D721Med (cell line): ENCODE results near the gene HLA-E.
A peak's percentile ranks its signal among the peaks of the same experiment; 100 is the strongest.

Experiments used
- DNase-seq: peaks from one replicate; pipeline ENCODE4 v3.0.0; 2011; ENCODE audit warnings: low spot score; ENCODE audit not compliant: insufficient read length
- FAIRE-seq: peaks from 2 replicates; lab custom pipeline; 2011; peaks lifted over from hg19 to GRCh38; lab: Jason Lieb, UNC
- TF ChIP-seq, protein P1 (sequence below): IDR thresholded peaks from 2 replicates; pipeline ENCODE4 v1.5.1; 2012; ENCODE audit warnings: mild to moderate bottlenecking, control low read depth; ENCODE audit not compliant: insufficient read depth; ENCODE audit errors: missing control alignments

The HLA-E gene

DNA sequence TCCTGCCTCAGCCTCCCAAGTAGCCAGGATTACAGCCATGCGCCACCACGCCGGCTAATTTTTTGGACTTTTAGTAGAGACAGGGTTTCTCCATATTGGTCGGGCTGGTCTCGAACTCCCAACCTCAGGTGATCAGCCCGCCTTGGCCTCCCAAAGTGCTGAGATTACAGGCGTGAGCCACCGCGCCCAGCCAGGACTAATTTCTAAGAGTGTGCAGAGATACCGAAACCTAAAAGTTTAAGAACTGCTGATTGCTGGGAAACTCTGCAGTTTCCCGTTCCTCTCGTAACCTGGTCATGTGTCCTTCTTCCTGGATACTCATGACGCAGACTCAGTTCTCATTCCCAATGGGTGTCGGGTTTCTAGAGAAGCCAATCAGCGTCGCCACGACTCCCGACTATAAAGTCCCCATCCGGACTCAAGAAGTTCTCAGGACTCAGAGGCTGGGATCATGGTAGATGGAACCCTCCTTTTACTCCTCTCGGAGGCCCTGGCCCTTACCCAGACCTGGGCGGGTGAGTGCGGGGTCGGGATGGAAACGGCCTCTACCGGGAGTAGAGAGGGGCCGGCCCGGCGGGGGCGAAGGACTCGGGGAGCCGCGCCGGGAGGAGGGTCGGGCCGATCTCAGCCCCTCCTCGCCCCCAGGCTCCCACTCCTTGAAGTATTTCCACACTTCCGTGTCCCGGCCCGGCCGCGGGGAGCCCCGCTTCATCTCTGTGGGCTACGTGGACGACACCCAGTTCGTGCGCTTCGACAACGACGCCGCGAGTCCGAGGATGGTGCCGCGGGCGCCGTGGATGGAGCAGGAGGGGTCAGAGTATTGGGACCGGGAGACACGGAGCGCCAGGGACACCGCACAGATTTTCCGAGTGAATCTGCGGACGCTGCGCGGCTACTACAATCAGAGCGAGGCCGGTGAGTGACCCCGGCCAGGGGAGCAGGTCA, at the start of gene HLA-E:
Gene HLA-E, plus strand, starts transcription at position 429 of the 945 bp plus-strand sequence. Its CDS starts 23 bp downstream, at position 452.
- DNase-seq (peak; percentile 78), FAIRE-seq (peak; percentile 58)
- TF ChIP-seq, protein P1, sequence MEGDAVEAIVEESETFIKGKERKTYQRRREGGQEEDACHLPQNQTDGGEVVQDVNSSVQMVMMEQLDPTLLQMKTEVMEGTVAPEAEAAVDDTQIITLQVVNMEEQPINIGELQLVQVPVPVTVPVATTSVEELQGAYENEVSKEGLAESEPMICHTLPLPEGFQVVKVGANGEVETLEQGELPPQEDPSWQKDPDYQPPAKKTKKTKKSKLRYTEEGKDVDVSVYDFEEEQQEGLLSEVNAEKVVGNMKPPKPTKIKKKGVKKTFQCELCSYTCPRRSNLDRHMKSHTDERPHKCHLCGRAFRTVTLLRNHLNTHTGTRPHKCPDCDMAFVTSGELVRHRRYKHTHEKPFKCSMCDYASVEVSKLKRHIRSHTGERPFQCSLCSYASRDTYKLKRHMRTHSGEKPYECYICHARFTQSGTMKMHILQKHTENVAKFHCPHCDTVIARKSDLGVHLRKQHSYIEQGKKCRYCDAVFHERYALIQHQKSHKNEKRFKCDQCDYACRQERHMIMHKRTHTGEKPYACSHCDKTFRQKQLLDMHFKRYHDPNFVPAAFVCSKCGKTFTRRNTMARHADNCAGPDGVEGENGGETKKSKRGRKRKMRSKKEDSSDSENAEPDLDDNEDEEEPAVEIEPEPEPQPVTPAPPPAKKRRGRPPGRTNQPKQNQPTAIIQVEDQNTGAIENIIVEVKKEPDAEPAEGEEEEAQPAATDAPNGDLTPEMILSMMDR, result no peak

DNA sequence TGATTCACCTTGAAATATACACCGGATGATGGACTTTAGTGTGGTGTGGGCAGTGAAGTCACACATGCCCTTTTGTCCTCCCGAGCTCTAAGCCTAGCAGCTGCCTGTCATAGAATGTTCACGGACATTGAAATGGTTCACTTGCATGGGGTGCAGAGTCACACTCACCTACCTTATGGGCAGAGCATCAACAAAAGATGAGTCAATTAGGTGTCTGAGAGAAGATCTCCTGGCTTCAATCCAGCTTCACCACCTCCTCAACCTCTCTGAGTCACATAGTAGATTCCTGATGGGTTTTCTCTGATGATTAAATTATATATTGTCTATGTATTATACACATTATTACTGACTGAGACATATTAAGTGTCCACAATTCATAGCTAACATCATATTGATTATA, 48.1 kb upstream of the HLA-E start:
- FAIRE-seq (no peak), DNase-seq (no peak)
- TF ChIP-seq, protein P1, result no peak

DNA sequence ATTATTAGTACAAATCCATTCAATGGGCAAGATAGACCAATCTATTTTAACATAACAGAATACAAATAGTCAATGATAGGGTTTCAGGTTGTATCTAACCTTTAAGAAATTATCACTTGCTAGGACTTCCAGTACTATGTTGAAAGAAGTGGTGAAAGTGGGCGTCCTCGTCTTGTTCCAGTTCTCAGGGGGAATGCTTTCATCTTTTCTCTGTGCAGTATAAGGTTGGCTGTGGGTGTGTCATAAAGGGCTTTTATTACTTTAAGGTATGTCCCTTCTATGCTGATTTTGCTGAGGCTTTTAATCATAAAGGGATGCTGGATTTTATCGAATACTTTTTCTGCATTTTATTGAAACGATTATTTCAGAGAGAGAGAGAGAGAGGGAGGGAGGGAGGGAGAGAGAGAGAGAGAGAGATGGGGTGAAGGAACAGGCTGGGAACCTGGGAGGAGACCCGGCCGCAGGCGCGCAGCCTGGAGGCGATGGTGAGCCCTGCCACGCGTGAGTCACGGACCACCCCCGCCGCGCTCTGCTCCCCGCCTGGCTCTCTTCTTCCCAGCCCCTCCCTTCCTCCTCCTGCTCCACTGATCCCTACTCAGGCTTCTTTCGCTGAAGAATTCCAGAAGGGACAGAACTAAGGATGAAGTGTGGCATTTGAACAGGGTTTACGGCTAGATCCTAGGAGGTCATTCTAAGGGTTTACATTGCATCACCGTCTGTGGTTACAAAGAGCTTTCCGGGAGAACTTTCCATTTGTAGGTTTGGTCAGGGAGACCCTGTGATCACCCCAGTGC, 45.5 kb upstream of the HLA-E start:
- TF ChIP-seq, protein P1, result no peak

DNA sequence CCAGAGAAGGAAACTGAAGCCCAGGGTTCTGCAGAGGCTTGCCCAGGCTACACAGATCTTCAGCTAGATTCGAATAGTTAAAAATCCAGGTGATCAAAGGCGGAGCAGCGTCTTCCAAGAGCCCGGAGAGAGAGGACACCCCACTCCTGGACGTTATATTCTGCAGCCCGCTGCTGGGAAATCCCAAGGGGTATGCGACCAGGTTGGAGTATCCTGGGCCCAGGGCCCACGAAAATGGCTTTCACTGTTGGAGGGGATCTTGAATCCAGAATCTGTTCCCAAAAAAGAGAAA, 44.9 kb upstream of the HLA-E start:
- FAIRE-seq (no peak), DNase-seq (no peak)
- TF ChIP-seq, protein P1, result no peak

More for the DNA sequence above, 45.5 kb upstream of the HLA-E start:
- FAIRE-seq (no peak), DNase-seq (no peak)

DNA sequence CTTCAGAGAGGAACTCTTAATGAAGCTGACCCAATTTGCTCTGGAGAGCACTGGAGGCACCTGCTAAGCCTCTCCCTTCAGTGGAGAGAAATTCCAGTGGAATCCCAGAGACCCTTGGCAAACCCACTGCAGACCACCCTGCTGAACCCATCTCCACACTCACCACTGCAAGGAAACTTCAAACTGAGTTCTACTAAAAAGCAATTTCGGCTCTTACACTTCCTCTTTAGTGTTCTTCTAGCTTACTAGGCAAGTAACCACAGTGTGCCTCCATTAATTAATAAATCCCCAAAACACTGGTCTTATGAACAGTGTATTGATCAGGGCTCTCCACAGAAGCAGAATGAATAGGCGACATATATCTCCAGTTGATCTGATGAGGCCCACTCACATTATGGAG, 43.0 kb upstream of the HLA-E start:
- DNase-seq (no peak), FAIRE-seq (no peak)
- TF ChIP-seq, protein P1, result no peak

DNA sequence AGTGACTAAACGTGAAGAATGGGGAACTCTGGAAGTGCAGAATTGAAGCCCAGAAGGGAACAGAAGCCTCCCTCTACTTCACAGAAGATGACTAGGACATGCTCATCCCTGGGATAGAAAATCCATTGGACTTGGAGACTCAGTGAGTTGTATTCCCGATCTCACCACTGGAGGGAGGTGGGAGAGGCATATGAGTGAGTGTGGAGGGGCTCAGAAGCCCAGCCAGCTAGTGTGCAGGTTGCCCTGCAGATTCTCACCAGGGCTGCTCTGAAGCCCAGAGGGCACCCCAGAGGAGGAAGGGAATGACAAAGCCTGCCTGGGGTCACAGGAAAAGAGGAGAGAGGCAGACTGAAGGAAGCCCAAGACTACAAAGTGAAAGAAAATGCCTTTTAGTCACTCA, 42.1 kb upstream of the HLA-E start:
- no peak for DNase-seq
- no peak for FAIRE-seq
- TF ChIP-seq, protein P1, result no peak
